Right renal pelvis (tissue), 4 donors: ENCODE data around the gene COL26A1. TPM values are rescaled to one million over a fixed set of nuclear protein-coding genes. Genes with fewer than 3 reads are reported as not detected.

Source experiments
- polyA plus RNA-seq, 4 donors: library from polyadenylated mRNA; unstranded; fragments of 120-200 nt; gene quantifications; one replicate each; pipeline ENCODE4 v1.2.1, GENCODE V29; 2013; ENCODE audit not compliant: insufficient read length in 4 of 4

COL26A1 gene
- polyA plus RNA-seq, 4 donors = 24.7 to 32.5 (median 25.7) TPM

Other genes with a start within 250 kb of the COL26A1 start
- gene SERPINE1, start 235.8 kb upstream of the COL26A1 start, polyA plus RNA-seq = 1 to 10 TPM in 3 of 4 donors, under 1 TPM in 1; 0.83 to 1.4 (median 1.2) TPM
- gene AP1S1, start 208.4 kb upstream of the COL26A1 start, polyA plus RNA-seq = 10 to 100 TPM; 72.9 to 79.6 (median 73.5) TPM
- gene VGF, start 197.3 kb upstream of the COL26A1 start, polyA plus RNA-seq = under 1 TPM; 0.09 to 0.29 (median 0.13) TPM
- under 1 TPM in 1 of 4 donors, not detected in 3; 0.13 TPM for gene NAT16, start 182.6 kb upstream of the COL26A1 start, polyA plus RNA-seq
- 1 to 10 TPM in 1 of 4 donors, under 1 TPM in 3; 0.53 to 1.1 (median 0.77) TPM for gene MOGAT3, start 161.8 kb upstream of the COL26A1 start, polyA plus RNA-seq
- 10 to 100 TPM; 42.1 to 50.0 (median 45.4) TPM for gene PLOD3, start 145.3 kb upstream of the COL26A1 start, polyA plus RNA-seq
- 10 to 100 TPM; 56.5 to 84.1 (median 59.1) TPM for gene ZNHIT1, start 144.7 kb upstream of the COL26A1 start, polyA plus RNA-seq
- gene CLDN15, start 125.1 kb upstream of the COL26A1 start, polyA plus RNA-seq = 10 to 100 TPM in 2 of 4 donors, 1 to 10 TPM in 2; 9.7 to 11.9 (median 10.9) TPM
- gene FIS1, start 117.8 kb upstream of the COL26A1 start, polyA plus RNA-seq = 100 to 1,000 TPM; 124 to 182 (median 131) TPM
- 10 to 100 TPM; 72.8 to 78.8 (median 75.2) TPM for gene IFT22, start 41.1 kb upstream of the COL26A1 start, polyA plus RNA-seq